SK-N-SH (cell line): Measurements from ENCODE around the gene MCM3AP. TPM values are rescaled to one million over a fixed set of nuclear protein-coding genes. Genes with fewer than 3 reads are reported as not detected.

Source experiments
- CTCF ChIA-PET: fragments of 300-600, 350-600 bp; formaldehyde crosslinking; extraction: SDS; loops from one replicate; lab custom pipeline; 2021; lab: Yijun Ruan, JAX
- POLR2A ChIA-PET: fragments of 350-600 bp; sonication (Branson Sonifier 250); formaldehyde crosslinking; extraction: SDS; loops from one replicate; lab custom pipeline; 2020; ENCODE audit warnings: antibody characterized with exemption, inconsistent platforms; lab: Yijun Ruan, JAX
- DNase-seq: peaks from one replicate; pipeline ENCODE4 v3.0.0; 2012
- H2AFZ ChIP-seq: fragments of 200-600 bp; sonication (generic); 2 replicates; pipeline ENCODE4 v1.8.1; 2016; ENCODE audit warnings: antibody characterized with exemption, mild to moderate bottlenecking, low read depth
- H3F3A ChIP-seq: fragments of 200-600 bp; sonication (generic); replicated peaks from 2 replicates; pipeline ENCODE3; 2016; ENCODE audit warnings: antibody characterized with exemption, mild to moderate bottlenecking; ENCODE audit not compliant: insufficient read depth
- H3K27ac ChIP-seq, 2 experiments: fragments of 200-500 bp in 1 of 2; fragments of 200-600 bp in 1 of 2; sonication (Bioruptor generic) in 1 of 2; sonication (generic), shearing (Covaris generic) in 1 of 2; 2 replicates each; pipeline versions ENCODE4 v1.5.1 to v1.6.1; 2014 to 2016; ENCODE audit warnings: low read depth in 2 of 2, inconsistent platforms in 1 of 2, low read length in 1 of 2, mild to moderate bottlenecking in 1 of 2, mixed read lengths in 1 of 2
- H3K27me3 ChIP-seq: fragments of 200-600 bp; sonication (generic), shearing (Covaris generic); 2 replicates; pipeline ENCODE4 v1.6.1; 2016; ENCODE audit warnings: mixed run types; ENCODE audit not compliant: insufficient read depth
- H3K36me3 ChIP-seq, 2 experiments: fragments of 200-500 bp in 1 of 2; fragments of 200-600 bp in 1 of 2; sonication (Bioruptor generic) in 1 of 2; sonication (generic) in 1 of 2; replicated peaks in 1 of 2; 2 replicates each; pipeline versions ENCODE3 to v1.5.1; 2014 to 2016; ENCODE audit warnings: low read length in 1 of 2, mild to moderate bottlenecking in 1 of 2; ENCODE audit not compliant: insufficient read depth in 2 of 2, control insufficient read depth in 1 of 2
- H3K4me1 ChIP-seq, 2 experiments: fragments of 200-500 bp in 1 of 2; fragments of 200-600 bp in 1 of 2; sonication (Bioruptor generic) in 1 of 2; sonication (generic), shearing (Covaris generic) in 1 of 2; 2 replicates each; pipeline versions ENCODE4 v1.5.1 to v1.6.1; 2014 to 2016; ENCODE audit warnings: low read depth in 1 of 2, low read length in 1 of 2, mixed run types in 1 of 2; ENCODE audit not compliant: insufficient read depth in 2 of 2, control insufficient read depth in 1 of 2
- H3K4me2 ChIP-seq: fragments of 200-600 bp; sonication (generic), shearing (Covaris generic); 2 replicates; pipeline ENCODE4 v1.6.1; 2017; ENCODE audit warnings: mixed run types
- H3K4me3 ChIP-seq, 2 experiments: fragments of 200-500 bp in 1 of 2; fragments of 200-600 bp in 1 of 2; sonication (Bioruptor generic) in 1 of 2; sonication (generic), shearing (Covaris generic) in 1 of 2; 2 replicates each; pipeline versions ENCODE4 v1.5.1 to v1.8.1; 2014 to 2016; ENCODE audit warnings: low read depth in 2 of 2, inconsistent platforms in 1 of 2, low read length in 1 of 2, mild to moderate bottlenecking in 1 of 2, mixed read lengths in 1 of 2, moderate library complexity in 1 of 2
- H3K79me2 ChIP-seq: fragments of 200-600 bp; sonication (generic); 2 replicates; pipeline ENCODE4 v1.8.1; 2017; ENCODE audit warnings: mild to moderate bottlenecking; ENCODE audit not compliant: insufficient read depth
- H3K9ac ChIP-seq: fragments of 200-600 bp; sonication (generic); 2 replicates; pipeline ENCODE4 v1.6.1; 2017; ENCODE audit warnings: mixed run types
- H3K9me2 ChIP-seq: fragments of 200-600 bp; sonication (generic); 2 replicates; pipeline ENCODE4 v1.6.1; 2017; ENCODE audit warnings: mixed run types
- H3K9me3 ChIP-seq: fragments of 200-600 bp; sonication (generic); 2 replicates; pipeline ENCODE4 v1.6.1; 2017; ENCODE audit warnings: mixed run types, mild to moderate bottlenecking, moderate library complexity
- H4K20me1 ChIP-seq: fragments of 200-600 bp; sonication (generic); 2 replicates; pipeline ENCODE4 v1.6.1; 2017; ENCODE audit warnings: mild to moderate bottlenecking, mixed run types; ENCODE audit not compliant: insufficient read depth
- CHD2 ChIP-seq: fragments of 150-350 bp; IDR thresholded peaks from 2 replicates; pipeline ENCODE4 v1.6.1; 2018; ENCODE audit warnings: low read length; ENCODE audit not compliant: partially characterized antibody
- CTCF ChIP-seq: fragments of 200-600 bp; sonication (generic); IDR thresholded peaks from 2 replicates; pipeline ENCODE4 v1.6.1; 2017; ENCODE audit warnings: antibody characterized with exemption, mild to moderate bottlenecking, moderate library complexity
- ELF1 ChIP-seq: IDR thresholded peaks from 2 replicates; pipeline ENCODE4 v1.4.0; 2012
- EP300 ChIP-seq, 2 experiments: IDR thresholded peaks; 2 replicates each; pipeline versions ENCODE4 v1.4.0 to v1.6.1; 2012; ENCODE audit warnings: borderline replicate concordance in 1 of 2, low read depth in 1 of 2, low read length in 1 of 2
- EZH2phosphoT487 ChIP-seq: fragments of 200-600 bp; sonication (generic); IDR thresholded peaks from 2 replicates; pipeline ENCODE4 v1.6.1; 2017; ENCODE audit warnings: low read depth, mixed run types, mild to moderate bottlenecking, antibody characterized with exemption, moderate library complexity, borderline replicate concordance
- FOXM1 ChIP-seq: IDR thresholded peaks from 2 replicates; pipeline ENCODE4 v1.4.0; 2012; ENCODE audit warnings: low read depth, mild to moderate bottlenecking
- GABPA ChIP-seq: IDR thresholded peaks from 2 replicates; pipeline ENCODE4 v1.4.0; 2012; ENCODE audit warnings: low read depth, mild to moderate bottlenecking
- GATA2 ChIP-seq: sonication (generic); formaldehyde crosslinking; IDR thresholded peaks from 2 replicates; pipeline ENCODE4 v1.5.0; 2020; ENCODE audit warnings: mild to moderate bottlenecking, missing genetic modification reagents
- MAX ChIP-seq: IDR thresholded peaks from 2 replicates; pipeline ENCODE4 v1.4.0; 2012; ENCODE audit warnings: low read depth
- MXI1 ChIP-seq: IDR thresholded peaks from 2 replicates; pipeline ENCODE4 v1.6.1; 2012; ENCODE audit warnings: mild to moderate bottlenecking, low read depth, low read length, improper control_type of control experiment
- NFIC ChIP-seq: IDR thresholded peaks from 2 replicates; pipeline ENCODE4 v1.4.0; 2012; ENCODE audit warnings: borderline replicate concordance
- NRF1 ChIP-seq: IDR thresholded peaks from 2 replicates; pipeline ENCODE4 v1.6.1; 2012; ENCODE audit warnings: low read depth, mild to moderate bottlenecking, low read length
- RCOR1 ChIP-seq: fragments of 150-350 bp; IDR thresholded peaks from 2 replicates; pipeline ENCODE4 v1.6.1; 2017; ENCODE audit warnings: antibody characterized with exemption, low read length
- RFX5 ChIP-seq: IDR thresholded peaks from 2 replicates; pipeline ENCODE4 v1.6.1; 2012; ENCODE audit warnings: mild to moderate bottlenecking, improper control_type of control experiment, low read length
- SIN3A ChIP-seq: IDR thresholded peaks from 2 replicates; pipeline ENCODE4 v1.6.1; 2012; ENCODE audit warnings: low read depth, mild to moderate bottlenecking, low read length, moderate library complexity, borderline replicate concordance
- TAF1 ChIP-seq: IDR thresholded peaks from 2 replicates; pipeline ENCODE4 v1.6.1; 2012; ENCODE audit warnings: low read depth, mild to moderate bottlenecking, low read length, moderate library complexity, borderline replicate concordance
- USF1 ChIP-seq: IDR thresholded peaks from 2 replicates; pipeline ENCODE4 v1.4.0; 2012; ENCODE audit warnings: low read depth, borderline replicate concordance
- YY1 ChIP-seq: IDR thresholded peaks from 2 replicates; pipeline ENCODE4 v1.4.0; 2012; ENCODE audit warnings: low read depth, mild to moderate bottlenecking
- ZBTB33 ChIP-seq: IDR thresholded peaks from 2 replicates; pipeline ENCODE4 v1.4.0; 2012; ENCODE audit warnings: low read depth, borderline replicate concordance
- WGBS: methylation state at CpG from one replicate; pipeline ENCODE4 v1.1.6; 2017; ENCODE audit warnings: low lambda C conversion rate; 5-methylcytosine and 5-hydroxymethylcytosine counted together
- polyA plus RNA-seq, 3 experiments: library from polyadenylated mRNA; depleted of rRNA; stranded (reverse); fragments of >200 nt; gene quantifications; 2 replicates each; pipeline ENCODE4 v1.2.3, GENCODE V29; 2012
- TF ChIP-seq, protein P1 (sequence below): IDR thresholded peaks from 2 replicates; pipeline ENCODE4; 2012

The MCM3AP gene
- polyA plus RNA-seq, 1 of the 3 experiments (the other 2 are of a cell fraction) = 42.9 TPM

GRCh38 chr21:46246345-46246744, 39.1 kb downstream of the MCM3AP start:
- Histone ChIP-seq H3K4me1 (peaks cover 0 to 3% of the 10 kb centered on the region in 2 experiments; a peak in 1 of 4 replicates), H3K36me3 (peaks cover 82 to 92% of the 10 kb centered on the region in 2 experiments), H4K20me1 (no peaks in the 10 kb centered on the region), H3K9me2 (no peaks in the 10 kb centered on the region), H3K79me2 (no peaks in the 10 kb centered on the region), H3K9ac (no peak overlapping the region), H3K9me3 (no peaks in the 10 kb centered on the region), H2AFZ (no peak overlapping the region), H3K27me3 (no peaks in the 10 kb centered on the region), H3F3A (peaks cover 7% of the 10 kb centered on the region), H3K4me2 (no peak overlapping the region), H3K27ac (no peak overlapping the region; a peak in 1 of 4 replicates), H3K4me3 (no peak overlapping the region)
- CTCF ChIA-PET = interaction anchor here (1.6 kb wide), 1 partner anchor 93 kb away, joined by 6 read pairs; no protein-coding TSS in a partner anchor
- TF ChIP-seq GATA2 (CRISPR knock-in tag) (no peak), NFIC (no peak), ZBTB33 (no peak), RCOR1 (no peak), CTCF (no peak), ELF1 (no peak), GABPA (no peak), TAF1 (no peak), CHD2 (no peak), EZH2phosphoT487 (no peak), FOXM1 (no peak), USF1 (no peak), SIN3A (no peak), MXI1 (no peak), YY1 (no peak), MAX (no peak), NRF1 (no peak), RFX5 (no peak), EP300 (IDR thresholded peaks at IDR 0.05; ENCODE audit: borderline replicate concordance in 1 of 2, low read depth in 1 of 2, low read length in 1 of 2) (no peak)
- TF ChIP-seq, protein P1, sequence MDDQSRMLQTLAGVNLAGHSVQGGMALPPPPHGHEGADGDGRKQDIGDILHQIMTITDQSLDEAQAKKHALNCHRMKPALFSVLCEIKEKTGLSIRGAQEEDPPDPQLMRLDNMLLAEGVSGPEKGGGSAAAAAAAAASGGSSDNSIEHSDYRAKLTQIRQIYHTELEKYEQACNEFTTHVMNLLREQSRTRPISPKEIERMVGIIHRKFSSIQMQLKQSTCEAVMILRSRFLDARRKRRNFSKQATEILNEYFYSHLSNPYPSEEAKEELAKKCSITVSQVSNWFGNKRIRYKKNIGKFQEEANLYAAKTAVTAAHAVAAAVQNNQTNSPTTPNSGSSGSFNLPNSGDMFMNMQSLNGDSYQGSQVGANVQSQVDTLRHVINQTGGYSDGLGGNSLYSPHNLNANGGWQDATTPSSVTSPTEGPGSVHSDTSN = no peak
- POLR2A ChIA-PET = no interaction called here
- no peak for DNase-seq
- 92% methylated on average over 6 of the region's 6 CpGs for WGBS
